VCaP (cell line): ENCODE data around the gene SPSB4.
"Not testable (repeated sequence)": the region's sequence is repeated elsewhere in the genome, so short reads cannot be mapped to it uniquely, and the experiment has no call there.

Experiments
- H3K27ac ChIP-seq: fragments of 450-650 bp; 2 replicates; pipeline ENCODE4 v1.5.1; 2017
- TF ChIP-seq, protein P1 (sequence below): fragments of 450-650 bp; conservative IDR thresholded peaks from 2 replicates; pipeline ENCODE4 v1.5.1; 2017; ENCODE audit warnings: mild to moderate bottlenecking, moderate library complexity

SPSB4 gene

DNA sequence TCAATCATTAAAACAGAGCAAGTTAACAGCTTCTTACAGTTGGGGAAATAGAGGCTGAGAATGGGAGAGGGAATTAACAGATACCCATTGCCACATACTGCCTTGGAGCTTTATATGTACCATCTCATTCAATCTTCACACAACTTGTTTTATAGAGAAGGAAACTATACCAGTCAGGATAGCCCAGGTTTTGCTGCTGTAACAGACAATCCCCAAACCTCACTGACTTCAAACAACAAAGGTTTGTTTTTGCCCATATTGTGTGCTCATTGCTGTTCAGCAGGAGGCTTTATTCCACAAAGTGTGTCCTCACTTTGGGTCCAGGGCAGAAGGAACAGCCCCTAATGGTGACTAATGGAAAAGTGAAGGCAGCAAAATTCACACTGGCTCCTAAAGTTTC, 59.2 kb downstream of the SPSB4 start:
- H3K27ac ChIP-seq, result no peak overlapping the region
- TF ChIP-seq, protein P1, sequence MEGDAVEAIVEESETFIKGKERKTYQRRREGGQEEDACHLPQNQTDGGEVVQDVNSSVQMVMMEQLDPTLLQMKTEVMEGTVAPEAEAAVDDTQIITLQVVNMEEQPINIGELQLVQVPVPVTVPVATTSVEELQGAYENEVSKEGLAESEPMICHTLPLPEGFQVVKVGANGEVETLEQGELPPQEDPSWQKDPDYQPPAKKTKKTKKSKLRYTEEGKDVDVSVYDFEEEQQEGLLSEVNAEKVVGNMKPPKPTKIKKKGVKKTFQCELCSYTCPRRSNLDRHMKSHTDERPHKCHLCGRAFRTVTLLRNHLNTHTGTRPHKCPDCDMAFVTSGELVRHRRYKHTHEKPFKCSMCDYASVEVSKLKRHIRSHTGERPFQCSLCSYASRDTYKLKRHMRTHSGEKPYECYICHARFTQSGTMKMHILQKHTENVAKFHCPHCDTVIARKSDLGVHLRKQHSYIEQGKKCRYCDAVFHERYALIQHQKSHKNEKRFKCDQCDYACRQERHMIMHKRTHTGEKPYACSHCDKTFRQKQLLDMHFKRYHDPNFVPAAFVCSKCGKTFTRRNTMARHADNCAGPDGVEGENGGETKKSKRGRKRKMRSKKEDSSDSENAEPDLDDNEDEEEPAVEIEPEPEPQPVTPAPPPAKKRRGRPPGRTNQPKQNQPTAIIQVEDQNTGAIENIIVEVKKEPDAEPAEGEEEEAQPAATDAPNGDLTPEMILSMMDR, result no peak

DNA sequence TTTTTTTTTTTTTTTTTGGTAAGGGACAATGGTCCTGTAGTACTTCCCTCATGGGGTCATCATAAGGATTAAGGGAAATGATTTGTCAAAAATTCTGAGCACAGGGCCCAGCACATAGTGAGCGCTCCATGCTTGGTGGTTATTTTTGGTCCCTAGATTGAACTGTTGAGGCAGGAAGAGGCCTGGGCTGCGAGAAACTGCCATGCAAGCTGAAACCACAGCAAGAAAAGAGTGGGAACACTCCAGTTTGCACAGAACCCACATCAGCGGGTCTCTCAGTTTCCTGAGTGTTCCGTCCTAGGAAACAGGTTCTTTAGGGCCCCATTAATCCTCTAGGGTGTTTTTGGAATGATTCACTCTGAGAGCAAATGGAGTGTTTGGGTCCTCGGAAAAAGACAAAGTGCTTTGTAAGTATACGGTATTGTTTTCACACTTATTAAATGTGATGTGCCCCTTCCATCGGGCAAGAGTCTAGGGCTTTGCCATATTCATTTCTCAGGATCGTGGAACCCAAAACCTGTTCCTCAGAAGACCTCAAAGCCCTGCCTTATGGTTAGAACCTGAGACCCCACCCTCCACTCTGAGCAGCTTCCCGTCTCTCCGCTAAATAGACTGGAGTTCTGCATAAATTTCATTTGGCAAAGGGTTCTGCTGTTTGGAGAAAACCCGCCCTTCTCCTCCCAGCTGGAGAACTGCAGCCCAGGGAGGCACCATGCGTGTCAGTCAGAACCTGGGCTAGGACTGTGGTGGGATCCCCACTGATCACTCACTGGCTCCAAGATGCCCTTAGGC, 60.4 kb downstream of the SPSB4 start:
- TF ChIP-seq, protein P1, result no peak
- no peak overlapping the region for H3K27ac ChIP-seq

DNA sequence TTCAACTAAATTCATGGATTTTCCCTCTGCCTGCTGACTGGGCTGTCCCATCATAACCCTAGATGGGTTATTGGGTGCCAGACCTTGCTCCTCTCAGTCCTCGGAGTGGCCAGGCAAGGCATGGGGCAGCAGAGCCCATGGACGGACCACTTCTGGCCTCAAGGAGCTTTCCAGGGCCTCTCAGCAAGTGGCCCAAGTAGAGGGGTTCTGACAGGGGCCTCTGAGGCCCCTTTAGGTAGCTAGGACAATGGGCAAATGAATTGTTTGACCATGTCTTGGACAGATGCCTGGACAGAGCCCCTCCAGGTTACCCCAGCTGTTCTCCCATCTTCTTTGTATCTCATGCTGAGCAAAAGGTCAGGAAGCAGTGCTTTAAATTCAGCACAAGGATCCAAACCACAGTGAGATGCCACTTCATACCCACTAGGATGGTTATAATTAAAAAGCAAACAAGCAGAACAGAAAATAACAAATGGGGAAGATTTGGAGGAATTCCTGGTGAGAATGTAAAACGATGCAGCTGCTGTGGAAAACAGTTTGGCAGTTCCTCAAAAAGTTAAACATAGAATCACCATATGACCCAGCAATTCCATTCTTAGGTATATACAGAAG, 61.6 kb downstream of the SPSB4 start:
- TF ChIP-seq, protein P1, result no peak
- H3K27ac ChIP-seq, result no peak overlapping the region

DNA sequence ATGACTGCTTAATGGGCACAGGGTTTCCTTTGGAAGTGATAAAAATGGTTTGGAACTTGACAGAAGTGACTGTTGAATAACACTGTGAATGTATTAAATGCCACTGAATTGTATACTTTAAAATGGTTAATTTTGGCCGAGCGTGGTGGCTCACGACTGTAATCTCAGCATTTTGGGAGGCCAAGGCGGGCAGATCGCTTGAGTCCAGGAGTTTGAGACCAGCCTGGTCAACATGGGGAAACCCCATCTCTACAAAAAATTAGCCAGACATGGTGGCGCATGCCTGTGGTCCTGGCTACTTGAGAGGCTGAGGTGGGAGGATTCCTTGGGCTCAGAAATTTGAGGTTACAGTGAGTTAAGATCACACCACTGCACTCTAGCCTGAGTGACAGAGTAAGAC, 62.5 kb downstream of the SPSB4 start:
- not testable (repeated sequence) for H3K27ac ChIP-seq

DNA sequence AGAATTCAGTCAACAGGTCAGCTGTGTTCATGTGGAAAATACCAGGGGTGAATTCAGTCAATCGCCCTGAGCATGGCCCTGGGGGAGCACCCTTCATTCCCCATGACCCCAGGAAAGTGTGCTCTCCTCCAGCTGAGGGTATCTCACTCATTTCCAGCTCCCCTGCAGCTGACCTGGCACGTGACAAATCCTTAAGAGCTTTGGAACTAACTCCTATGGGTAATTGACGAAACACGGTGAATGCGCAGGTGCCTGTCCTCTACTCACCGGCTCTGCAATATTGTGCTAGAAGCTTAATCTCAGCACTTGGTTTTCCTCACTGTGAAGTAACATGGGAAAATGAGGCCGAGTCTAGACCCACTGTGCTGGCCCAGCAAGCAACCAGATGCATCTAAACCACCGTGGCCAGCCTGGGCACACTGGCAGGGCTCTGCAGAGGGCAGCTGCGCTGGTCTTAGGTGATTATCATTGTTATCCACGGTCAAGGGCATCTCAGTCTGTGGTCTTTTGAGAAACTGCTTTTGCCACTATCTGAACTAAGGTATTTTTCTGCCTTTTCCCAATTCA, 63.1 kb downstream of the SPSB4 start:
- TF ChIP-seq, protein P1, result no peak
- H3K27ac ChIP-seq, result no peak overlapping the region

DNA sequence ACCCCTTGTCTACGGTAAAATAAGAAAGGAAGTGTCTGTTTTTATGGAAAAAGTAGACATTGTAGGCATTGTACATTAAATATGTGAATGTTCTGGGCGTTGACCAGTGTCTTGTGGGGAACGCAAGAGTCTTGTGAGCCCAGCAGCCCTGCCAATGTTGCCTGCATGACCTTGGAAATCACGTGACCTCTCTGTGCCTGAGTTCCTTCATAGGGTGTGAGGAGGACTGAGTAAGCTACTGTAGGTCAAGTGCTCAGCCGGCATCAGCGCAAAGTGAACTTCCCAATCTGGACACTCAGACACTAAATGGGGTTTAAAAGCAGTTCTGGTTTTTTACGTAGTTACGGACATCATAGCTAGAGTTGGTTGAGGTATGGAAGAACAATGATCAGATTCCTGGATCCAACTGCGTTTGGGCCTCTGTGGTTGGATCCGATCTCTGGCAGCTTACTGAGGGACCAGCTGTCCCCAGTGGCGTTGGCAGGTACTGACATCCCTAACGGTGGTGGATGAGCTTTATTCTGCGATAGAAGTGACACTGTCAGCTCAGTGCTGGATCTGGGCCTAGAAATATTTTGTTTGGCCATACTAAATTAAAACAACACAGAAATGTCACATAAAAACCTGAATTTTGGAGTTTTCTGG, 63.8 kb downstream of the SPSB4 start:
- H3K27ac ChIP-seq, result no peak overlapping the region
- TF ChIP-seq, protein P1, result peak; percentile 46

DNA sequence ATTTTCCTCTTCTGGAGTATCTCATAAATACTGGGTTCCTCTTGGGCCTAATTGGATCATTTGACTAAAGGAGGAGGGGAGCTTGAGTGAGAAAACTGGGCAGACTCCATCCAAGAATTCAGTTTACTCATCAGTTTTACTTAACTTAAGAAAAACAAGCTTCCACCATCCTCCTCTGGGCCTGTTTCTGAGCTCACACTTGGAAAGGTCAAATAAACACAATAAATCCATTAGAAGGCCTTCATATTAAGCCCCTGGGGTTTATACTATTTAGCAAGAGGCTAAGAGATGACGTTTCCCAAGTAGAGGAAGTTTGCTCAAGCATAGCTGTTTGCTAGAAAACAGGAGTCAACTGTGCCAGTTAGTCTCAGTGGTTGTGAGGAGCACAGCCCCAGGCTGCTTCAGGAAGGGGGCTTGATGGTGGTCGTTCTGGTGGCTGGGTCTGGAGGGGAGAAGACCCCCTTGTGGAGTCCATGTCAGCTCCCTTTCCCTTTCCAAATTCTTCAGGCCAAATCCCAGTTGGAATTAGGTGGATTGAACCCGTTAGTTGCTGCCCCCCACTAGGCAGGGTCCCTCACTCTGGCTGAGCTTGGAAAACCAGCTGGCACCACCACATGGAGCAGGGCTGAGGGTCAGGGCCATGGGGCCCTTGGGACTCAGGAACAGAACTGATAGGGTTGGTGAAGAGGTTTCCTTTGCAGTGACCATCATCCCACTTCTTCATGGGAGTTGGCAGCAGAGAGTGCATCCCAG, 64.8 kb downstream of the SPSB4 start:
- no peak overlapping the region for H3K27ac ChIP-seq
- TF ChIP-seq, protein P1, result no peak
